HepG2 (cell line): ENCODE data around the gene ELAVL3. TPM values are rescaled to one million over a fixed set of nuclear protein-coding genes. Genes with fewer than 3 reads are reported as not detected.

Experiments used
- AKAP8 ChIP-seq: sonication (generic); formaldehyde crosslinking; IDR thresholded peaks from 2 replicates; pipeline ENCODE4 v1.5.1; 2020; ENCODE audit warnings: mild to moderate bottlenecking, missing genetic modification reagents
- CTCF ChIP-seq: sonication (generic); formaldehyde crosslinking; IDR thresholded peaks from 2 replicates; pipeline ENCODE4 v1.5.0; 2020; ENCODE audit warnings: mild to moderate bottlenecking, missing genetic modification reagents, moderate library complexity
- GATAD2A ChIP-seq: IDR thresholded peaks from 2 replicates; pipeline ENCODE4 v1.6.1; 2016
- GLMP ChIP-seq: sonication (generic); formaldehyde crosslinking; IDR thresholded peaks from 2 replicates; pipeline ENCODE4 v1.9.0; 2021; ENCODE audit warnings: missing genetic modification reagents, mild to moderate bottlenecking, borderline replicate concordance
- NFKBIZ ChIP-seq: IDR thresholded peaks from 2 replicates; pipeline ENCODE4 v1.6.1; 2018; ENCODE audit warnings: missing genetic modification reagents, missing compliant biosample characterization
- RFXAP ChIP-seq: sonication (generic); formaldehyde crosslinking; IDR thresholded peaks from 2 replicates; pipeline ENCODE4 v1.4.0; 2020; ENCODE audit warnings: missing genetic modification reagents, borderline replicate concordance
- STAT6 ChIP-seq: sonication (generic); formaldehyde crosslinking; IDR thresholded peaks from 2 replicates; pipeline ENCODE4 v1.4.0; 2020; ENCODE audit warnings: missing genetic modification reagents, mild to moderate bottlenecking, borderline replicate concordance
- XRCC5 ChIP-seq: fragments of 200-400 bp; formaldehyde crosslinking; optimal IDR thresholded peaks from 2 replicates; pipeline ENCODE3; 2017; ENCODE audit warnings: mild to moderate bottlenecking, low read length
- ZKSCAN1 ChIP-seq: fragments of 150-350 bp; IDR thresholded peaks from 2 replicates; pipeline ENCODE4 v1.6.1; 2014; ENCODE audit warnings: low read length
- ZKSCAN5 ChIP-seq: sonication (generic); formaldehyde crosslinking; IDR thresholded peaks from 2 replicates; pipeline ENCODE4 v1.5.1; 2020; ENCODE audit warnings: mild to moderate bottlenecking, missing genetic modification reagents
- ZNF318 ChIP-seq: sonication (generic); formaldehyde crosslinking; IDR thresholded peaks from 2 replicates; pipeline ENCODE4 v1.4.0; 2020; ENCODE audit warnings: mild to moderate bottlenecking, missing genetic modification reagents
- polyA plus RNA-seq, 8 experiments: library from polyadenylated mRNA; depleted of rRNA in 3 of 8; stranded (reverse) in 7 of 8; unstranded in 1 of 8; fragments of >200 nt; fragmentation: Illumina TruSeq in 4 of 8; extraction: Trizol in 4 of 8; gene quantifications; 2 replicates each; pipeline versions ENCODE4 v1.2.1 to v1.2.3, GENCODE V29; 2011 to 2016; ENCODE audit warnings: low read depth in 4 of 8, missing spikeins in 1 of 8, mixed read lengths in 1 of 8; ENCODE audit not compliant: insufficient read depth in 1 of 8
- total RNA-seq, 5 experiments: library from RNA; depleted of rRNA; stranded (reverse); fragments of >200 nt; fragmentation: Illumina TruSeq; extraction: Trizol; gene quantifications; 2 replicates each; pipeline ENCODE4 v1.2.3, GENCODE V29; 2016; ENCODE audit warnings: low read depth in 1 of 5

Gene ELAVL3
- total and polyA plus RNA-seq, 2 of the 13 experiments (the other 11 are each of a cell fraction or from before 2014, with no cell fraction given), result 0.03 TPM; not detected in 1

- TF ChIP-seq GLMP (CRISPR knock-in tag) (no peak), STAT6 (CRISPR knock-in tag) (0 out of 2 replicates have a peak, but pooled peaks have one; percentile 2), RFXAP (CRISPR knock-in tag) (no peak; the same call in 1 of the 2 replicates), GATAD2A (CRISPR knock-in tag) (no peak), CTCF (CRISPR knock-in tag) (peak; percentile 10; the same call in 1 of the 2 replicates), XRCC5 (no peak), ZKSCAN5 (no peak), ZNF318 (CRISPR knock-in tag) (0 out of 2 replicates have a peak, but pooled peaks have one; percentile 52), AKAP8 (CRISPR knock-in tag) (no peak), NFKBIZ (0 out of 2 replicates have a peak, but pooled peaks have one; percentile 27), ZKSCAN1 (no peak)
Observed at GRCh38 chr19:11528551-11529341, 47.9 kb upstream of the ELAVL3 start, which contains the start of gene ECSIT (continued).
